Cardiac septum (tissue), 1 donor: Measurements from ENCODE around the gene N4BP2. TPM values are rescaled to one million over a fixed set of nuclear protein-coding genes. Genes with fewer than 3 reads are reported as not detected.

Experiments
- DNase-seq: peaks from one replicate; pipeline ENCODE4 v3.0.0-alpha.2; 2020; ENCODE audit warnings: low spot score
- intact Hi-C: fragments of 100-400 bp; cut with DNase I; formaldehyde crosslinking; loops from one replicate; pipeline ENCODE4 v1.14.0; 2022
- total RNA-seq: library from RNA; stranded (reverse); fragmentation: NEBNext Ultra II Directional; extraction: Animal tissue kit (Norgen Biotek cat#: 25700); gene quantifications from one replicate; pipeline ENCODE4 v1.2.1, GENCODE V29; 2021
- donor health status: DM: no; HTN: no; CAD: no.

The N4BP2 gene
- total RNA-seq, 1 donor from 2014 or later = 5.2 TPM

DNA sequence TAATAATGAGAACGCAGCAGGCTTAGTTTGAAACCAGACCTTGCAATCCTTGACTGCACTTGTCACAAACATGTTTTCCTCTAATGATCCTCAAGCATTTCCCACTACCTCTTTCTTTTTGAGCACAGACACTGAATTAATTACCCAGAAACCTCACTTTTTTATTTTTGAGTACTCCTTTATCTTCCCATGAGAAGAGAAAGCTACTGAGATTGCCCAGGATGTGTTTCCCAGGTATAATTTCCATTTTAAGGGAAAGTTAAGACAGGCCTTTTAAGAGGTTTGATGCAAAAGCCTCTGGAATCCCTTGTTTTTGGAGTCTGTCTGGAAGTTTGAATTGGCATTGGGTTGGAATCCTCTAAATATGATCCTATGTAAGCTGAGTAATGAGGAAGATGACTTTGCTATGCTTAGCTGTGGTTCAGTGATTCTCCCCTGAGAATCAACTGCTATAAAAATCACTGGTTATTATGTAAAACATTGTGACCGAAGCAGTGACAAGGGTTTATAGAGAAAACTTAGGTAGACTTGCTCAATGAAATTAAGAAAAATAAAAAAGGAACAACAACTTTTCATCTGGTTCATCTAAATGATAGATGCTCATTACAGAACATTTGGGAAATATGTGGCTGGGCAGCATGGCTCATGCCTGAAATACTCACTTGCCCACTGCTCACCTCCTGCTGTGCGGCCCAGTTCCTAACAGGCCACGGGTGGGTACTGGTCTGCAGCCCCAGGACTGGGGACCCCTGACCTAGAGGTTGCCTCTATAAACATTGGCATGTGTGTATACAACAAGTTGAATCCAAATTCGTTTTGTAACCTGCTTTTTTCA lies 129.4 kb downstream of the N4BP2 start:
- DNase-seq = no peak
- intact Hi-C loops = no loop called here

DNA sequence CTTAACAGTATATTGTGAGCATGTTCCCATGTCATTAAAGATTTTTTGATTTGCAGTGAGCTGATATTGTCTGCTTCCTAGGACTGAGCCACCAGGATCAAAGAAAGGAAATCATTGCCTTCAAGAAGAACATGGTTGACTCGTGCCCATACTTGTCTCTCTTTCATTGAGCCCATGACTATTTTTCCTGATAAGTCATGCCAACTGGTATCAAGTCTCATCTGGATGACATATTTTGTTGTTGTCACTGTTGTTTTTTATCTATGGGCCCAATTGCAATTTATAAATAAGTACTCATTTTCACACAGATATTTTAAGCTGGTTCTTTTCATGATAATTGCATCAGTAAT lies 130.0 kb downstream of the N4BP2 start:
- intact Hi-C loops = no loop called here
- no peak for DNase-seq

GRCh38 chr4:40187386-40187906 lies 130.8 kb downstream of the N4BP2 start:
- DNase-seq = no peak
- intact Hi-C loops = no loop called here

- intact Hi-C loops = no loop called here
- DNase-seq = no peak
These were observed 133.4 kb downstream of the N4BP2 start for GRCh38 chr4:40190019-40190418.

- DNase-seq = no peak
- intact Hi-C loops = no loop called here
These were observed 133.8 kb downstream of the N4BP2 start for GRCh38 chr4:40190465-40190864.

GRCh38 chr4:40190880-40191815 lies 134.5 kb downstream of the N4BP2 start:
- DNase-seq = no peak

GRCh38 chr4:40192114-40193015 lies 135.7 kb downstream of the N4BP2 start:
- no peak for DNase-seq
- intact Hi-C loops = no loop called here

More at GRCh38 chr4:40190880-40191815, 134.5 kb downstream of the N4BP2 start:
- intact Hi-C loops = no loop called here

DNA sequence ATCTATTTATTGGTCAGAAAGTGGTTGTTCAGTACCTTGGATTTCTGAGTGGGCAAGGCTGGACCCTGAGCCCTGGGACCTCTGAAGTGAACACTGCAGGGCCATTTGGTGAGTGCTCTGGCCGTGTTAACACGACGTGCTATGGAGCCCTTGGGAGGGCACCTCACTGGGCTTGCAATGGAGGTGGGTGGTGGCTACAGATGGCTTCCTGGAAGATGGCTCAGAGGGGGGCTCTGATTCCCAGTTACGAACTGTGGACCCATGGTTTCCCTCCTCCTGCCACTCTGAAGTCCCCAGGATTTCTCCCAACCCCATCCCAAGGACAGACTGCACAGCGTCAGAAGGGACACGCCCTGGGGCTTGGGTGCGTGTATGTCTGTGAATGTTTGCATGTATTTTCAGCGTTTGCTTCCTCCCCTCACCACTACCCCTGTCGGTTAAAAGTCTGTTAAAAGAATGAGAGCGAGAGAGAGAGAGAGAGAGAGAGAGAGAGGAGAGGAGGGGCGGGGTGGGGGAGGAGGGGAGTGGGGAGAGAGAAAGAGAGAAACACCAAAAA lies 136.4 kb downstream of the N4BP2 start:
- DNase-seq = no peak
- intact Hi-C loops = no loop called here

DNA sequence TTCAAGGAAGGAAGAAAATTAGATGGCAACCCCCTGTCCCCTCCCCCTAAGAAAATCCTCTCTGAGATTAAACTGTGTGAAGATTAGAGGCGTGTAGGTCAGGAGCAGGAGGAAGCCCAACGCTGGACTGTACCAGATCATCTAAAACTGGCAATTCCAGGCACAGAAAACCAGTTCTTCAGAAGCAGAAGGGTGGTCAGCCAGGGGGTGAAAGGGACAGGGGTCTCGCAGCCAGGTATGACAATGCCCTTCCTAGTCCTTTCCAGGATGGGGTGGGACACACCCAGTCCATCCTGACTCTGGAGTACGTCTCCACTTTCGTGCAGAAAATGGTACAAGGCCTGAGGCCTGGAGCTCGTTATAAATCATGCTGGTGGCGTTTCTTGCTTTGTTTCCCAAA lies 136.9 kb downstream of the N4BP2 start:
- intact Hi-C loops = no loop called here

GRCh38 chr4:40194602-40195161 lies 138.0 kb downstream of the N4BP2 start:
- intact Hi-C loops = no loop called here
- no peak for DNase-seq

More for the DNA sequence above, 136.9 kb downstream of the N4BP2 start:
- no peak for DNase-seq

- intact Hi-C loops = no loop called here
- DNase-seq = no peak
These were observed 138.8 kb downstream of the N4BP2 start for GRCh38 chr4:40195182-40196177.

DNA sequence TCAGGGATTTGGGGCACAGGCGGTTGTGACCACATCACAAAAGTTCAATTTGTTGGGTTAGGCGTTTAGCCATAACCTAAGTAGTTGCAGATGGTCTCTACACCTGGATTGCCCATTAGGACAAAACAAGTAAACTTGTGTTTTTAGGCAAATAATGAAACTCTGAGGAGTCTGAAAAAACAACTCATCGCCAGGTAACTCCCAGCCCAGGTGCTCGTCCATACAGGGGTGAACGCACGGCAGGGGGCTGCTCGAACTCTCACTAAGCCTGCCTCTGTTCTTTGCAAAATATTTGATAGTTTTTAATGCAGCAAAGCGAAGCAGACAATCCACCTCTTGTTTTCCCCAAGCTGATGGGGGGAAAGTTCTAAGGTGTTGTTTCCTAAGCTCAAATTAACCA lies 139.6 kb downstream of the N4BP2 start:
- DNase-seq = no peak
- intact Hi-C loops = no loop called here

GRCh38 chr4:40196724-40197281 lies 140.2 kb downstream of the N4BP2 start, which contains the start of gene RHOH:
RHOH (plus strand) TSS chr4:40197031; CDS start chr4:40243387, 46,356 bp downstream.
- DNase-seq = no peak
- intact Hi-C loops = no loop called here

- intact Hi-C loops = no loop called here
- DNase-seq = no peak
These were observed 141.4 kb downstream of the N4BP2 start for GRCh38 chr4:40197879-40198689.

GRCh38 chr4:40199179-40199670 lies 142.6 kb downstream of the N4BP2 start:
- DNase-seq = no peak
- intact Hi-C loops = no loop called here
